Measurements from ENCODE around the gene ZNF423.

GRCh38 chr16:49545741-49546448 lies 310.0 kb downstream of the ZNF423 start:
- no peak for TF ChIP-seq EZH2 (IDR thresholded peaks at IDR 0.05; ENCODE audit: insufficient read depth, poor library complexity, severe bottlenecking)
- no peak for TF ChIP-seq EZH2phosphoT487 (IDR thresholded peaks at IDR 0.05; ENCODE audit: insufficient read depth, low read depth)

Data from GM23248 (cell line).